Tibial nerve (tissue), 4 donors: Measurements from ENCODE around the gene RGS7. TPM values are rescaled to one million over a fixed set of nuclear protein-coding genes. Genes with fewer than 3 reads are reported as not detected.

Experiments used
- DNase-seq, 2 donors: peaks; one replicate each; pipeline ENCODE4 v3.0.0-alpha.2; 2019; ENCODE audit warnings: low spot score in 2 of 2
- H3K27ac ChIP-seq, 4 donors: fragments of 200-600 bp; sonication (generic) in 3 of 4; one replicate each; pipeline ENCODE4 v1.5.1; 2017 to 2019; ENCODE audit warnings: mild to moderate bottlenecking in 1 of 4
- H3K27me3 ChIP-seq, 2 donors: fragments of 200-600 bp; sonication (generic) in 1 of 2; one replicate each; pipeline versions ENCODE4 v1.5.1 to v1.6.0; 2017 to 2019
- H3K36me3 ChIP-seq, 3 donors: fragments of 200-600 bp; sonication (generic); one replicate each; pipeline ENCODE4 v1.5.1; 2018 to 2019
- H3K4me1 ChIP-seq, 4 donors: fragments of 200-600 bp; sonication (generic) in 3 of 4; one replicate each; pipeline ENCODE4 v1.5.1; 2017 to 2019
- H3K4me3 ChIP-seq, 4 donors: fragments of 200-600 bp; sonication (generic) in 3 of 4; one replicate each; pipeline ENCODE4 v1.5.1; 2017 to 2019; ENCODE audit warnings: mild to moderate bottlenecking in 1 of 4, moderate library complexity in 1 of 4
- H3K9me3 ChIP-seq, 4 donors: fragments of 200-600 bp; sonication (generic) in 3 of 4; one replicate each; pipeline ENCODE4 v1.5.1; 2017 to 2019
- CTCF ChIP-seq, 5 experiments: fragments of 200-600 bp in 3 of 5; fragments of 450-650 bp in 2 of 5; sonication (generic) in 3 of 5; IDR thresholded peaks; one replicate each; pipeline ENCODE4 v1.5.1; 2016 to 2019; ENCODE audit warnings: antibody characterized with exemption in 5 of 5, mild to moderate bottlenecking in 3 of 5, moderate library complexity in 2 of 5
- EP300 ChIP-seq, 2 donors: sonication (generic); formaldehyde crosslinking; IDR thresholded peaks; one replicate each; pipeline ENCODE4 v1.6.1; 2017; ENCODE audit warnings: antibody characterized with exemption in 2 of 2, mild to moderate bottlenecking in 1 of 2
- POLR2A ChIP-seq, 2 donors: fragments of 450-650 bp; IDR thresholded peaks; one replicate each; pipeline ENCODE4 v1.6.1; 2017; ENCODE audit warnings: antibody characterized with exemption in 2 of 2, mild to moderate bottlenecking in 2 of 2, moderate library complexity in 2 of 2
- WGBS, 2 donors: methylation state at CpG; one replicate each; pipeline ENCODE4 v1.1.5; 2018; 5-methylcytosine and 5-hydroxymethylcytosine counted together
- total RNA-seq, 4 donors: library from RNA; depleted of rRNA; stranded (reverse); fragments of >200 nt; gene quantifications; one replicate each; pipeline ENCODE4 v1.1.0, GENCODE V29; 2016

RGS7 gene
- total RNA-seq, 4 donors from 2014 or later = 0.39 to 1.5 (median 1.0) TPM; not detected in 1

GRCh38 chr1:240803151-240803550, 553.9 kb downstream of the RGS7 start:
- no peak overlapping the region for H3K4me3 ChIP-seq
- H3K27ac ChIP-seq = no peak overlapping the region
- no peaks in the 10 kb centered on the region for H3K4me1 ChIP-seq
- no peak for TF ChIP-seq CTCF (IDR thresholded peaks at IDR 0.05)
- no peak for TF ChIP-seq POLR2A (IDR thresholded peaks at IDR 0.05)
- TF ChIP-seq EP300 (IDR thresholded peaks at IDR 0.05) = no peak
- DNase-seq = no peak
- no peaks in the 10 kb centered on the region for H3K36me3 ChIP-seq
- H3K9me3 ChIP-seq = no peaks in the 10 kb centered on the region
- no peaks in the 10 kb centered on the region for H3K27me3 ChIP-seq

DNA sequence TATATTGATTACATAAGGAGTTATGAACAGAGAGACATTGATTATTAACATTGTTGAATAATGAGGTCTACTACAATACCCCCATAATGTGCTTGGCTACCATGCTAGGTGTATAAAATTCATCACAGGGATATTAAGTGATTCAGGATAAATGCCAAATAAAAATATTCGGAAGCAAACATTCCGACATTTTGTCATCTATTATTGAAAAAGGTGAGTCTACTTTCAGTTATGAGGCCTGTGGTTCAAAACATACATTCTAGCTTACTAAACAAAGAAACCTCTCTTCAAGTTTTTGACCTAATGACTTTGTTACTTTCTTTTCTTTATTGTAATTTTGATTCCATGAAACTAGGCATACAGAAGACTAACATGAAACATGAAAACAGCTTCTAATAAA, 554.7 kb downstream of the RGS7 start:
- no peak for DNase-seq
- Histone ChIP-seq H3K9me3 (no peaks in the 10 kb centered on the region), H3K36me3 (no peaks in the 10 kb centered on the region), H3K27me3 (no peaks in the 10 kb centered on the region), H3K4me1 (no peaks in the 10 kb centered on the region), H3K4me3 (no peak overlapping the region), H3K27ac (no peak overlapping the region)
- TF ChIP-seq POLR2A (IDR thresholded peaks at IDR 0.05) = no peak
- no peak for TF ChIP-seq EP300 (IDR thresholded peaks at IDR 0.05)
- no peak for TF ChIP-seq CTCF (IDR thresholded peaks at IDR 0.05)
- 80 to 86% methylated on average over 2 of the region's 2 CpGs for WGBS, 2 donors

- DNase-seq = peak in 1 of 2 donors; percentile 12
- no peaks in the 10 kb centered on the region for H3K36me3 ChIP-seq
- no peaks in the 10 kb centered on the region for H3K9me3 ChIP-seq
- no peaks in the 10 kb centered on the region for H3K4me1 ChIP-seq
- 91 to 92% methylated on average over 3 of the region's 3 CpGs for WGBS, 2 donors
- TF ChIP-seq CTCF (IDR thresholded peaks at IDR 0.05) (no peak), EP300 (IDR thresholded peaks at IDR 0.05) (no peak), POLR2A (IDR thresholded peaks at IDR 0.05) (no peak)
- no peak overlapping the region for H3K27ac ChIP-seq
- no peak overlapping the region for H3K4me3 ChIP-seq
- no peaks in the 10 kb centered on the region for H3K27me3 ChIP-seq
Observed at GRCh38 chr1:240801442-240801841, 555.6 kb downstream of the RGS7 start.

- Histone ChIP-seq H3K27me3 (no peaks in the 10 kb centered on the region), H3K4me1 (no peaks in the 10 kb centered on the region), H3K4me3 (no peak overlapping the region), H3K36me3 (no peaks in the 10 kb centered on the region), H3K9me3 (no peaks in the 10 kb centered on the region), H3K27ac (no peak overlapping the region)
- DNase-seq = no peak
- 31 to 49% methylated on average over 1 of the region's 1 CpG for WGBS, 2 donors
- TF ChIP-seq EP300 (IDR thresholded peaks at IDR 0.05) (no peak), CTCF (IDR thresholded peaks at IDR 0.05) (no peak), POLR2A (IDR thresholded peaks at IDR 0.05) (no peak)
Observed at GRCh38 chr1:240800291-240800690, 556.7 kb downstream of the RGS7 start.

DNA sequence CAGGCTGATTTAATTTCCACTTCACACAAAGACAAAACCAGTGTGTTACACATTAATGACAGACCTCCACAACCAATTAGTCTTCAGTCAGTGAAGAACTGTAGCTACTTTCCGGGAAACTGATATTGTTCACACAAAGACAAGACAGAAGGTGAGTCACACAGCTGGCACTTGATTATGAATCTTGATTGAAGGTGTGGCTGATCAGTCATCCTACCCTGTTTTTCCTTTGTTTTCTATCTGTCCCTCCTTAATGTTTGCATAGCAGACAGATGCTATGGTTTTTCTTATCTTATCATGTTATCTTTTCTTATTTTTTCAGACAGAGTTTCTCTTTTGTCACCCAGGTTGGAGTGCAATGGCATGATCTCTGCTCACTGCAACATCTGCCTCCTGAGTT, 560.0 kb downstream of the RGS7 start:
- DNase-seq = no peak
- Histone ChIP-seq H3K4me1 (no peaks in the 10 kb centered on the region), H3K9me3 (no peaks in the 10 kb centered on the region), H3K27me3 (no peaks in the 10 kb centered on the region), H3K27ac (no peak overlapping the region), H3K36me3 (no peaks in the 10 kb centered on the region), H3K4me3 (no peak overlapping the region)
- 89 to 90% methylated on average over 1 of the region's 1 CpG for WGBS, 2 donors
- TF ChIP-seq POLR2A (IDR thresholded peaks at IDR 0.05) (no peak), CTCF (IDR thresholded peaks at IDR 0.05) (no peak), EP300 (IDR thresholded peaks at IDR 0.05) (no peak)
